IPS-18c (cell line): ENCODE measurements around the gene PDCD1.
A peak's percentile ranks its signal among the peaks of the same experiment; 100 is the strongest.

ENCODE experiments used
- H3K4me3 ChIP-seq: 2 replicates; pipeline ENCODE4 v1.7.0; 2013; ENCODE audit warnings: low read depth, mild to moderate bottlenecking, low read length, moderate library complexity; ENCODE audit not compliant: insufficient read depth
- H3K9me3 ChIP-seq: one replicate; pipeline ENCODE4 v1.6.1; 2013; ENCODE audit warnings: mild to moderate bottlenecking, low read length, moderate library complexity; ENCODE audit not compliant: control insufficient read depth, insufficient read depth

The PDCD1 gene

GRCh38 chr2:241850544-241851324, 8.0 kb downstream of the PDCD1 start:
- Histone ChIP-seq H3K4me3 (no peak overlapping the region), H3K9me3 (no peaks in the 10 kb centered on the region)

DNA sequence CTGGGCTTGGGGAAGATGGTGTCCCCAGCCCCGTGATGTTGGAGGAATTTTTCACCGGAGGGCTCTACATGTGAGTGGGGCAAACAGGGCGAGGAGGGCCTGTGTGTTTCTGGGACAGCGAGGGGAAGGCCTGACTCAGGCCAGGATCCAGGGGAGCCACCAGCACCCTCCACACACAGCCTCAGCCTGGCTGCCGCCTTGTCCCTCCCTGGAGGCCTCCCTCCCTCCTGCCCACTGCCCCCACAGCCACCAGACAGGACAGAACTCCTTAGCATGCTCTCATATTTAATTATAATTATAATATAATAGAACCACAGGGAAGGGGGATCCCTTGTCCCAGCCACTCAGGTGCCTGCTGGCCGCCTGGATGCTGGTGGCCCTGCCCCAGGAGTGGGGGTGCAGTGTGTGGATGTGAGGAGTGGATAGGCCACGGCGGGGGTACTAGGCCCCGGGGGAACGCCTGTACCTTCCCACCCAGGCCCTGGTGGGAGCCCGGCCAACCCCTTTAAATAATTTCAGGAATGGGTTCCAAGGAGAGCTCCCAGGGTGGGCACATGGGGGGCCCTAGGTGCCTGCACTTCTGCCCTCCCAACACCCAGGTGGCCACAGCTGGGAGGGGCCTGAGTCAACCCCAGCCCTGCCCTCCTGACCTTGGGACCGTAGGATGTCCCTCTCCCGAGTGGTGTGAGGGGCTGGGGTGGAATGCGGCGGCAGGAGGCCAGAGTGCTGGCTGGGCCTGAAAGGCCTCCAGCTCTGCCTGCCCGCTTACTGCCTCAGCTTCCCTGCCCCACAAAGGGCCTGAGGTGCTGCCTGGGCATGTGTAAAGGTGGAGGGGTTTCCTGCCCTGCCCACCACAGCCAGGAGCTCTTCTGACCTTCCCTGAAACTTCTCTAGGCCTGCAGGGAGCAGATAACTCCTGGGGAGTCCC, 8.8 kb downstream of the PDCD1 start:
- Histone ChIP-seq H3K9me3 (no peaks in the 10 kb centered on the region), H3K4me3 (no peak overlapping the region)

- Histone ChIP-seq H3K4me3 (no peak overlapping the region), H3K9me3 (no peaks in the 10 kb centered on the region)
Measured at GRCh38 chr2:241848761-241849615, 9.7 kb downstream of the PDCD1 start.

- no peaks in the 10 kb centered on the region for H3K9me3 ChIP-seq
Measured at GRCh38 chr2:241846406-241846805, 12.3 kb downstream of the PDCD1 start.

DNA sequence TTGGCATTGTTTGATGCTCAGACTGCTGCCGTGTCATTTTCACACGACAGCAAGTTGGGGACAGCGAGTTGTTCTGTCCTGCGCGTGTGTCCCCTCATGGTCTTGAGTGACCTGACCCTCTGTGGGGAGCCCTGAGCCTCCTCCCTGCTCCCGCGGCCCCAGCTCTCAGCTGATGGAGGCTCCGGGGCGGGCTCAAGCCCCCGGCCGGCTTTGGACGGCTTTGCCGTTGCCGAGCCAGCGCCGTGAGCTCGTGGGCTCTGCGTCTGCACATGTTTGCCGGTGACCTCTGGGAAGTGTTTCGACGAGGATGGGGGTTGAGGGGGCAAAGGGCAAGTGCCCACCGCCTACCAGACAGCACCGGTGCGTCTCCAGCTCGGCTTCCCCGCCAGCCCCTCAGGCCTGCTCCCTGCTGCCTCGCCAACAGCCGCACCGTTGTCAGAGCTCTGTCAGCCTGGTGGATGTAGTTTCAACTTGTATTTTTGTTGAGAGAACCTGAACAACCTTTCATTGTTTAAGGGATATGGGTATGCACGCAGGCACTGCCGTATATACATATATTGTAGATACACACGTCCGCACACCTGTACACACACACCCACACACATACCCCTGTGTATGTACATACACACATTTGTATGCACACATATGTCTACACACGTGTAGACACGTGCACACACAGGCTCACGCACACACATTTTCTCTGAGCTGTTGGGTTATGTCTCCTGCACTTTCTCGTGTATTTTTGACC, 13.7 kb downstream of the PDCD1 start:
- no peak overlapping the region for H3K4me3 ChIP-seq
- no peaks in the 10 kb centered on the region for H3K9me3 ChIP-seq

More at GRCh38 chr2:241846406-241846805, 12.3 kb downstream of the PDCD1 start:
- no peak overlapping the region for H3K4me3 ChIP-seq

- Histone ChIP-seq H3K4me3 (peak overlapping the region; percentile 41), H3K9me3 (no peaks in the 10 kb centered on the region)
Measured at GRCh38 chr2:241844066-241844728, 14.5 kb downstream of the PDCD1 start.

GRCh38 chr2:241843321-241844065, 15.2 kb downstream of the PDCD1 start:
- no peak overlapping the region for H3K4me3 ChIP-seq
- no peaks in the 10 kb centered on the region for H3K9me3 ChIP-seq

DNA sequence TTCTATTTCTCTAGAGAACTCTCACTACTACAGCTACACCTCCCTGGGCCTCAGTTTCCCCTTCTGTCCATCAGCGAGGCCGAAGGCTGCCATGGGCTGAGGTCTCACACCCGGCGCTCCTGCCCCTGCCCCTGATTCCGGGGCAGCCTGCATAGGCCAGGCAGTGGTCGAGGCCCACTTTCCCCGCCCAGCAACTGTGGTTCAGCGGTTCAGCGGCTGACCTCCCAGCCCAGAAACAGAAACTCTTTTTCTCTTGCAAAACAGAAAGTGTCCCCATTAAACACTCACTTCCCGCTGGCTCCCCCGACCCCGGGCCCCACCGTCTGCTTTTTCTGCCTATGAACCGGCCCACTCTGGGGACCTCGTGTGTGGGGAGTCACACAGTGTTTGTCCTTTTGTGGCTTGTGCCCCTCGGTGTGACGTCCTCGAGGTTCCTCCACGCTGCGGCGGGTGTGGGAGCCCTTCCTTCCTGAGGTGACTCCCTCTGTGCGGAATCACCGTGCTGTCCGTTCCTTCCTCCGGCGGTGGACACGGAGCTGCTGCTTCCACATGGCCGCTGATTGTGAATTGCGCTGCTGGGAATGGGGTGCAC, 16.0 kb downstream of the PDCD1 start:
- H3K4me3 ChIP-seq = no peak overlapping the region
- no peaks in the 10 kb centered on the region for H3K9me3 ChIP-seq

- no peaks in the 10 kb centered on the region for H3K9me3 ChIP-seq
- no peak overlapping the region for H3K4me3 ChIP-seq
Measured at GRCh38 chr2:241842067-241842415, 16.7 kb downstream of the PDCD1 start.

GRCh38 chr2:241841181-241842066, 17.3 kb downstream of the PDCD1 start:
- no peak overlapping the region for H3K4me3 ChIP-seq
- no peaks in the 10 kb centered on the region for H3K9me3 ChIP-seq

DNA sequence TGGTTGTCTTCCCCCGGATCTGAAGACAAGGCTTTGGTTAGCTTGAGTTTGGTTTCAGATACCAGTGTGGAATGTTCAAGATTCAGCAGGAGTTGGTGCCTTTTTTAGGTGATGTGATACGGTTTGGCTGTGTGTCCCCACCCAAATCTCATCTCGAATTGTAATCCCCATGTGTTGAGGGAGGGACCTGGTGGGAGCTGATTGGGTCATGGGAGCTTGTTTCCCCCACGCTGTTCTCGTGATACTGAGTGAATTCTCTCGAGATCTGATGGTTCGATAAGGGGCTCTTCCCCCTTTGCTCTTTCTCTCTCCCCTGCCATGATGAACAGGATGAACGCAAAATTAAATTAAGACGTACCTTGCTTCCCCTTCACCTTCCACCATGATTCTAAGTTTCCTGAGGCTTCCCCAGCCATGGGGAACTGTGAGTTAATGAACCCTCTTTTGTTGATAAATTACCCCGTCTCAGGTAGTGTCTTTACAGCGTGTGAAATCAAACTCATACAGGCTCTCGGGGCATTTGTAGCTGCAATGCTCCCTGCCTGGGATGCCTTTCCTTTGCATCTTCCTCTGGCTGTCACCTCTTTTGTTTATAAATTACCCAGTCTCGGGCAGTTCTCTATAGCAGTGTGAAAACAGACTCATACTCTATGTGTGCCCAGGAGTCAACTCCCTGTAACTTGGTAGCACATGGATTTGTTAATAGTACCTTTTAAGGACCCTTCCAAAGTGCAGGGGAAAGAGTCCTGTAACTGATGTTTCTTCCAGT, 21.3 kb downstream of the PDCD1 start:
- Histone ChIP-seq H3K9me3 (no peaks in the 10 kb centered on the region), H3K4me3 (no peak overlapping the region)

DNA sequence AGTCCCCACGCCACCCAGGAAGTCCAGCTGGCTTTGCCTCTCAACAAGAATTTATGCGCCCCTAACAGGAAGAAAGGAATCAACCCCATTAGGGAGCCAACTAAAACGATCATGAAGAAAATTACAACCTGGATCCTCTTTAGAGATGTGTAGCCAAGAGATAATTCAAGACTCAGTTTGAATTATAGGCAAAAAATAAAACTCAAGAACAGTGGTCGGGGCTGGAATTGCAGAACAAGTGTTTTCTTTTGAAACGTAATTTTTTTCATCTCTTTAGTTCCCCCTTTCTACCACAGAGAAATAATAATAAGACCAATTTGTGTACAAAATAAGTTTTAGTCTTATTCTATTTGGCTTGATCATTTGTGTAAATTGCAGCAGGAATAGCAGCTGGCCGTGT, 22.4 kb downstream of the PDCD1 start:
- no peak overlapping the region for H3K4me3 ChIP-seq
- no peaks in the 10 kb centered on the region for H3K9me3 ChIP-seq

DNA sequence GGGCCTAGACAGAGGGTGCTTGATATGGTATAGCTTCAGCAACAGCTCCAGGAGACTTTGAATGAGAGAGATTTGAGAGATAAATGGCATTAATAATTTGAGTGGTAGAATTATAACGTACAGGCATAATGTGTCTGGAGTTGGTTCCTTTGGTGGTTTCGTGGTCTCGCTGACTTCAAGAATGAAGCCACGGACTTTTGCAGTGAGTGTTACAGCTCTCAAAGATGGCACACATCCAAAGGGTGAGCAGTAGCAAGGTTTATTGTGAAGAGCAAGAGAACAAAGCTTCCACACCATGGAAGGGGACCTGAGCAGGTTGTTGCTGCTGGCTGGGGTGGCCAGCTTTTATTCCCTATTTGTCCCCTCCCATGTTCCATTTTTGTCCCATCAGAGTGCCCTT, 23.1 kb downstream of the PDCD1 start:
- Histone ChIP-seq H3K4me3 (no peak overlapping the region), H3K9me3 (no peaks in the 10 kb centered on the region)
